WTC11 (cell line): ENCODE results near the gene IMPDH1. TPM values are rescaled to one million over a fixed set of nuclear protein-coding genes. Genes with fewer than 3 reads are reported as not detected.
A peak's percentile ranks its signal among the peaks of the same experiment; 100 is the strongest.

ENCODE experiments used
- ATAC-seq: fragments of 200-7000 bp; cut with Tn5 transposase; 2 replicates; pipeline ENCODE4 v1.10.0; 2021; ENCODE audit warnings: mild to moderate bottlenecking, moderate library complexity
- CTCF ChIA-PET: fragments of 300-600 bp; sonication (Branson Sonifier 250); formaldehyde crosslinking; loops from one replicate; lab custom pipeline; 2021; ENCODE audit warnings: antibody characterized with exemption; lab: Charles Lee
- POLR2A ChIA-PET: fragments of 350-600 bp; sonication (Branson Sonifier 250); formaldehyde crosslinking; loops from one replicate; lab custom pipeline; 2021; ENCODE audit warnings: antibody characterized with exemption; lab: Charles Lee
- DNase-seq: peaks from one replicate; pipeline ENCODE4 v3.0.0; 2021; ENCODE audit warnings: low spot score
- H3K27ac Mint-ChIP-seq: 2 replicates; pipeline ENCODE4 v1.8.0; 2021; ENCODE audit warnings: mixed read lengths
- H3K27me3 Mint-ChIP-seq: 2 replicates; pipeline ENCODE4 v1.8.0; 2021; ENCODE audit warnings: low read depth, mild to moderate bottlenecking, moderate library complexity, mixed read lengths
- H3K36me3 Mint-ChIP-seq: 2 replicates; pipeline ENCODE4 v1.8.0; 2021; ENCODE audit warnings: mixed read lengths
- H3K4me1 Mint-ChIP-seq: 2 replicates; pipeline ENCODE4 v1.8.0; 2022; ENCODE audit warnings: mixed read lengths
- H3K4me3 Mint-ChIP-seq: 2 replicates; pipeline ENCODE4 v1.8.0; 2021; ENCODE audit warnings: mild to moderate bottlenecking, moderate library complexity, mixed read lengths
- H3K9me3 Mint-ChIP-seq: 2 replicates; pipeline ENCODE4 v1.8.0; 2021; ENCODE audit warnings: mixed read lengths
- ELF4 ChIP-seq: sonication (generic); formaldehyde crosslinking; IDR thresholded peaks from 2 replicates; pipeline ENCODE4 v1.8.1; 2022; ENCODE audit warnings: low read depth, mild to moderate bottlenecking, moderate library complexity, missing genetic modification reagents
- ESRRA ChIP-seq: sonication (generic); formaldehyde crosslinking; IDR thresholded peaks from 2 replicates; pipeline ENCODE4 v1.8.1; 2022; ENCODE audit warnings: mild to moderate bottlenecking, missing genetic modification reagents, borderline replicate concordance
- NFATC4 ChIP-seq: fragments of 250-450 bp; sonication (Bioruptor Pico); IDR thresholded peaks from 2 replicates; pipeline ENCODE4 v1.9.0; 2021; ENCODE audit warnings: mild to moderate bottlenecking
- total RNA-seq: library from RNA; stranded (reverse); gene quantifications from 3 replicates; pipeline ENCODE4 v1.2.3, GENCODE V29; 2021
- TF ChIP-seq, protein P1 (sequence below): sonication (generic); formaldehyde crosslinking; IDR thresholded peaks from 2 replicates; pipeline ENCODE4 v1.8.1; 2022; ENCODE audit warnings: missing genetic modification reagents, borderline replicate concordance
- TF ChIP-seq, protein P2 (sequence below): sonication (generic); formaldehyde crosslinking; IDR thresholded peaks from 2 replicates; pipeline ENCODE4 v1.8.0; 2023; ENCODE audit warnings: missing genetic modification reagents, mild to moderate bottlenecking, borderline replicate concordance
- TF ChIP-seq, protein P3 (sequence below): fragments of 250-450 bp; sonication (Bioruptor Pico); IDR thresholded peaks from 2 replicates; pipeline ENCODE4 v1.9.0; 2021; ENCODE audit warnings: mild to moderate bottlenecking
- TF ChIP-seq, protein P4 (sequence below): sonication (generic); formaldehyde crosslinking; IDR thresholded peaks from 2 replicates; pipeline ENCODE4 v1.8.1; 2023; ENCODE audit warnings: mild to moderate bottlenecking, missing genetic modification reagents, moderate library complexity
- TF ChIP-seq, protein P5 (sequence below): sonication (generic); formaldehyde crosslinking; IDR thresholded peaks from 2 replicates; pipeline ENCODE4 v1.8.0; 2022; ENCODE audit warnings: mild to moderate bottlenecking, missing genetic modification reagents
- TF ChIP-seq, protein P6 (sequence below): fragments of 200-600 bp; IDR thresholded peaks from 2 replicates; pipeline ENCODE4 v1.8.0; 2022; ENCODE audit warnings: antibody characterized with exemption
- TF ChIP-seq, protein P7 (sequence below): fragments of 250-450 bp; sonication (Bioruptor Pico); conservative IDR thresholded peaks from 2 replicates; pipeline ENCODE4 v1.9.0; 2021; ENCODE audit warnings: mild to moderate bottlenecking
- TF ChIP-seq, protein P8 (sequence below): sonication (generic); formaldehyde crosslinking; IDR thresholded peaks from 2 replicates; pipeline ENCODE4 v1.8.0; 2022; ENCODE audit warnings: mild to moderate bottlenecking, missing genetic modification reagents

Gene IMPDH1
- total RNA-seq, 1 experiment from 2014 or later, result 54.2 TPM

DNA sequence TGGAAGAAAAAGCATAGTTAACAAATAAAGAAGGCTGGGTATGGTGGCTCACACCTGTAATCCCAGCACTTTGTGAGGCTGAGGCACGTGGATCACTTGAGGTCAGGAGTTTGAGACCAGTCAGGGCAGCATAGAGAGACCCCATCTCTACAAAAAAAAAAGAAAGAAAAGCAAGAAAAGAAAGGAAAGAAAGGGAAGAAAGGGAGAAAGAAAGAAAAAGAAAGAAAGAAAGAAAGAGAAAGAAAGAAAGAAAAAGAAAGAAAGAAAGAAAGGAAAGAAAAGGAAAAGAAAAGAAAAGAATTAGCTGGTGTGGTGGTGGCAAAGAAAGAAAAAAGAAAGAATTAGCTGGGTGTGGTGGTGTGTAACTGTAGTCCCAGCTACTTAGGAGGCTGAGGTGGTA is 42.8 kb upstream of the IMPDH1 start:
- Mint-ChIP-seq H3K36me3 (peaks cover 5% of the 10 kb centered on the region), H3K27me3 (peaks cover 12% of the 10 kb centered on the region), H3K27ac (no peak overlapping the region), H3K9me3 (no peaks in the 10 kb centered on the region), H3K4me1 (peaks cover 47% of the 10 kb centered on the region), H3K4me3 (no peak overlapping the region)
- DNase-seq (no peak), ATAC-seq (no peak)
- TF ChIP-seq ELF4 (CRISPR knock-in tag), result no peak
- TF ChIP-seq, protein P1, sequence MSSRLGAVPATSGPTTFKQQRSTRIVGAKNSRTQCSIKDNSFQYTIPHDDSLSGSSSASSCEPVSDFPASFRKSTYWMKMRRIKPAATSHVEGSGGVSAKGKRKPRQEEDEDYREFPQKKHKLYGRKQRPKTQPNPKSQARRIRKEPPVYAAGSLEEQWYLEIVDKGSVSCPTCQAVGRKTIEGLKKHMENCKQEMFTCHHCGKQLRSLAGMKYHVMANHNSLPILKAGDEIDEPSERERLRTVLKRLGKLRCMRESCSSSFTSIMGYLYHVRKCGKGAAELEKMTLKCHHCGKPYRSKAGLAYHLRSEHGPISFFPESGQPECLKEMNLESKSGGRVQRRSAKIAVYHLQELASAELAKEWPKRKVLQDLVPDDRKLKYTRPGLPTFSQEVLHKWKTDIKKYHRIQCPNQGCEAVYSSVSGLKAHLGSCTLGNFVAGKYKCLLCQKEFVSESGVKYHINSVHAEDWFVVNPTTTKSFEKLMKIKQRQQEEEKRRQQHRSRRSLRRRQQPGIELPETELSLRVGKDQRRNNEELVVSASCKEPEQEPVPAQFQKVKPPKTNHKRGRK (CRISPR knock-in tag), result 0 out of 2 replicates have a peak, but pooled peaks have one; percentile 65
- TF ChIP-seq, protein P2, sequence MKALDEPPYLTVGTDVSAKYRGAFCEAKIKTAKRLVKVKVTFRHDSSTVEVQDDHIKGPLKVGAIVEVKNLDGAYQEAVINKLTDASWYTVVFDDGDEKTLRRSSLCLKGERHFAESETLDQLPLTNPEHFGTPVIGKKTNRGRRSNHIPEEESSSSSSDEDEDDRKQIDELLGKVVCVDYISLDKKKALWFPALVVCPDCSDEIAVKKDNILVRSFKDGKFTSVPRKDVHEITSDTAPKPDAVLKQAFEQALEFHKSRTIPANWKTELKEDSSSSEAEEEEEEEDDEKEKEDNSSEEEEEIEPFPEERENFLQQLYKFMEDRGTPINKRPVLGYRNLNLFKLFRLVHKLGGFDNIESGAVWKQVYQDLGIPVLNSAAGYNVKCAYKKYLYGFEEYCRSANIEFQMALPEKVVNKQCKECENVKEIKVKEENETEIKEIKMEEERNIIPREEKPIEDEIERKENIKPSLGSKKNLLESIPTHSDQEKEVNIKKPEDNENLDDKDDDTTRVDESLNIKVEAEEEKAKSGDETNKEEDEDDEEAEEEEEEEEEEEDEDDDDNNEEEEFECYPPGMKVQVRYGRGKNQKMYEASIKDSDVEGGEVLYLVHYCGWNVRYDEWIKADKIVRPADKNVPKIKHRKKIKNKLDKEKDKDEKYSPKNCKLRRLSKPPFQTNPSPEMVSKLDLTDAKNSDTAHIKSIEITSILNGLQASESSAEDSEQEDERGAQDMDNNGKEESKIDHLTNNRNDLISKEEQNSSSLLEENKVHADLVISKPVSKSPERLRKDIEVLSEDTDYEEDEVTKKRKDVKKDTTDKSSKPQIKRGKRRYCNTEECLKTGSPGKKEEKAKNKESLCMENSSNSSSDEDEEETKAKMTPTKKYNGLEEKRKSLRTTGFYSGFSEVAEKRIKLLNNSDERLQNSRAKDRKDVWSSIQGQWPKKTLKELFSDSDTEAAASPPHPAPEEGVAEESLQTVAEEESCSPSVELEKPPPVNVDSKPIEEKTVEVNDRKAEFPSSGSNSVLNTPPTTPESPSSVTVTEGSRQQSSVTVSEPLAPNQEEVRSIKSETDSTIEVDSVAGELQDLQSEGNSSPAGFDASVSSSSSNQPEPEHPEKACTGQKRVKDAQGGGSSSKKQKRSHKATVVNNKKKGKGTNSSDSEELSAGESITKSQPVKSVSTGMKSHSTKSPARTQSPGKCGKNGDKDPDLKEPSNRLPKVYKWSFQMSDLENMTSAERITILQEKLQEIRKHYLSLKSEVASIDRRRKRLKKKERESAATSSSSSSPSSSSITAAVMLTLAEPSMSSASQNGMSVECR (CRISPR knock-in tag), result no peak
- TF ChIP-seq, protein P3, sequence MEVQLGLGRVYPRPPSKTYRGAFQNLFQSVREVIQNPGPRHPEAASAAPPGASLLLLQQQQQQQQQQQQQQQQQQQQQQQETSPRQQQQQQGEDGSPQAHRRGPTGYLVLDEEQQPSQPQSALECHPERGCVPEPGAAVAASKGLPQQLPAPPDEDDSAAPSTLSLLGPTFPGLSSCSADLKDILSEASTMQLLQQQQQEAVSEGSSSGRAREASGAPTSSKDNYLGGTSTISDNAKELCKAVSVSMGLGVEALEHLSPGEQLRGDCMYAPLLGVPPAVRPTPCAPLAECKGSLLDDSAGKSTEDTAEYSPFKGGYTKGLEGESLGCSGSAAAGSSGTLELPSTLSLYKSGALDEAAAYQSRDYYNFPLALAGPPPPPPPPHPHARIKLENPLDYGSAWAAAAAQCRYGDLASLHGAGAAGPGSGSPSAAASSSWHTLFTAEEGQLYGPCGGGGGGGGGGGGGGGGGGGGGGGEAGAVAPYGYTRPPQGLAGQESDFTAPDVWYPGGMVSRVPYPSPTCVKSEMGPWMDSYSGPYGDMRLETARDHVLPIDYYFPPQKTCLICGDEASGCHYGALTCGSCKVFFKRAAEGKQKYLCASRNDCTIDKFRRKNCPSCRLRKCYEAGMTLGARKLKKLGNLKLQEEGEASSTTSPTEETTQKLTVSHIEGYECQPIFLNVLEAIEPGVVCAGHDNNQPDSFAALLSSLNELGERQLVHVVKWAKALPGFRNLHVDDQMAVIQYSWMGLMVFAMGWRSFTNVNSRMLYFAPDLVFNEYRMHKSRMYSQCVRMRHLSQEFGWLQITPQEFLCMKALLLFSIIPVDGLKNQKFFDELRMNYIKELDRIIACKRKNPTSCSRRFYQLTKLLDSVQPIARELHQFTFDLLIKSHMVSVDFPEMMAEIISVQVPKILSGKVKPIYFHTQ (CRISPR knock-in tag), result no peak
- TF ChIP-seq, protein P4, sequence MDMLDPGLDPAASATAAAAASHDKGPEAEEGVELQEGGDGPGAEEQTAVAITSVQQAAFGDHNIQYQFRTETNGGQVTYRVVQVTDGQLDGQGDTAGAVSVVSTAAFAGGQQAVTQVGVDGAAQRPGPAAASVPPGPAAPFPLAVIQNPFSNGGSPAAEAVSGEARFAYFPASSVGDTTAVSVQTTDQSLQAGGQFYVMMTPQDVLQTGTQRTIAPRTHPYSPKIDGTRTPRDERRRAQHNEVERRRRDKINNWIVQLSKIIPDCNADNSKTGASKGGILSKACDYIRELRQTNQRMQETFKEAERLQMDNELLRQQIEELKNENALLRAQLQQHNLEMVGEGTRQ (CRISPR knock-in tag), result no peak
- TF ChIP-seq, protein P5, sequence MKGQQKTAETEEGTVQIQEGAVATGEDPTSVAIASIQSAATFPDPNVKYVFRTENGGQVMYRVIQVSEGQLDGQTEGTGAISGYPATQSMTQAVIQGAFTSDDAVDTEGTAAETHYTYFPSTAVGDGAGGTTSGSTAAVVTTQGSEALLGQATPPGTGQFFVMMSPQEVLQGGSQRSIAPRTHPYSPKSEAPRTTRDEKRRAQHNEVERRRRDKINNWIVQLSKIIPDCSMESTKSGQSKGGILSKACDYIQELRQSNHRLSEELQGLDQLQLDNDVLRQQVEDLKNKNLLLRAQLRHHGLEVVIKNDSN (CRISPR knock-in tag), result no peak
- POLR2A ChIA-PET, result no interaction called here
- CTCF ChIA-PET, result interaction anchor here (1.0 to 3.6 kb wide), 2 partner anchors 26 kb away, joined by 4 to 32 read pairs; no protein-coding TSS in a partner anchor

DNA sequence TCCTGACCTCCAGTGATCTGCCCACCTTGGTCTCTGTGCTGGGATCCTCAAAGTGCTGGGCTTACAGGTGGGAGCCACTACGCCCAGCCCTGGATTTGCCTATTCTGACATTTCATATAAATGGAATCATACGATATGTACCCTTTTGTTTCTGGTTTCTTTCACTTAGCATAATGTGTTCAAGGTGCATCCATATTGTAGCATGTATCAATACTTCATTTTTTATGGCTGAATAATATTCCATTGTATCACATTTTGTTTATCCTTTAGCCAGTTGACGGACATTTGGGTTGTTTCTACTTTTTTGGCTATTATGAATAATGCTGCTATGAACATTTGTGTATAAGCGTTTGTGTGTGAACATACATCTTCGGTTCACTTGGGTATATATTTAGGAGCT is 41.1 kb upstream of the IMPDH1 start:
- no peak for DNase-seq
- no peaks in the 10 kb centered on the region for H3K9me3 Mint-ChIP-seq
- H3K4me1 Mint-ChIP-seq, result peaks cover 34% of the 10 kb centered on the region
- no peak overlapping the region for H3K4me3 Mint-ChIP-seq
- peaks cover 12% of the 10 kb centered on the region for H3K27me3 Mint-ChIP-seq
- ATAC-seq, result no peak
- POLR2A ChIA-PET, result no interaction called here
- TF ChIP-seq, protein P6, sequence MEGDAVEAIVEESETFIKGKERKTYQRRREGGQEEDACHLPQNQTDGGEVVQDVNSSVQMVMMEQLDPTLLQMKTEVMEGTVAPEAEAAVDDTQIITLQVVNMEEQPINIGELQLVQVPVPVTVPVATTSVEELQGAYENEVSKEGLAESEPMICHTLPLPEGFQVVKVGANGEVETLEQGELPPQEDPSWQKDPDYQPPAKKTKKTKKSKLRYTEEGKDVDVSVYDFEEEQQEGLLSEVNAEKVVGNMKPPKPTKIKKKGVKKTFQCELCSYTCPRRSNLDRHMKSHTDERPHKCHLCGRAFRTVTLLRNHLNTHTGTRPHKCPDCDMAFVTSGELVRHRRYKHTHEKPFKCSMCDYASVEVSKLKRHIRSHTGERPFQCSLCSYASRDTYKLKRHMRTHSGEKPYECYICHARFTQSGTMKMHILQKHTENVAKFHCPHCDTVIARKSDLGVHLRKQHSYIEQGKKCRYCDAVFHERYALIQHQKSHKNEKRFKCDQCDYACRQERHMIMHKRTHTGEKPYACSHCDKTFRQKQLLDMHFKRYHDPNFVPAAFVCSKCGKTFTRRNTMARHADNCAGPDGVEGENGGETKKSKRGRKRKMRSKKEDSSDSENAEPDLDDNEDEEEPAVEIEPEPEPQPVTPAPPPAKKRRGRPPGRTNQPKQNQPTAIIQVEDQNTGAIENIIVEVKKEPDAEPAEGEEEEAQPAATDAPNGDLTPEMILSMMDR, result no peak
- TF ChIP-seq, protein P7, sequence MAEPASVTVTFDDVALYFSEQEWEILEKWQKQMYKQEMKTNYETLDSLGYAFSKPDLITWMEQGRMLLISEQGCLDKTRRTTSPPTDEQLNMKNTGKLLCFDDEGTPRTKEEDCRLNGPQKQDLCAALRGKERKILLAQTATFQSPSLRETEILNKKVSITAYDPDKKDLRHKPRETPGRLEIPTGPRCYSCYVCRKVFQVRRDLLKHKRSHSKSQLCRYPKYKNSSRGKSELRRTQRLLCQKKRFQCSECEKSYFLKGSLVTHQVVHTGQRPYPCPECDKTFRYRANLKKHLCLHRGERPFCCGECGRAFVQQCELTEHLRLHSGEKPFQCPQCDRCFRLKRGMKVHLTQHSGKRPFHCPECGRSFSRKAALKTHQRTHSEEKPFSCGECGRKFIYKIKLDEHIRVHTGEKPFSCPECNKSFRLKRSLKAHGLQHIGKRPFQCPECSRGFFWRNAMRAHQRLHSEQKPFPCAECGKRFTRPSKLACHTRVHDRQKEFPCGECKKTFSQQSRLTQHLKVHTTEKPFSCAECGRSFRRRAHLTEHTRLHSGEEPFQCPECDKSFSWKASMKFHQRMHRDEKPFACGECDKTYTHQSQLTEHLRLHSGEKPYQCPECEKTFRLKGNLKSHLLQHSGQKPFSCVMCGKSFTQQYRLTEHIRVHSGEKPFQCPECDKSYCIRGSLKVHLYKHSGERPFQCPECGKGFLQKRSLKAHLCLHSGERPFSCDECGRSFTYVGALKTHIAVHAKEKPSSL (CRISPR knock-in tag), result no peak
- TF ChIP-seq, protein P8, sequence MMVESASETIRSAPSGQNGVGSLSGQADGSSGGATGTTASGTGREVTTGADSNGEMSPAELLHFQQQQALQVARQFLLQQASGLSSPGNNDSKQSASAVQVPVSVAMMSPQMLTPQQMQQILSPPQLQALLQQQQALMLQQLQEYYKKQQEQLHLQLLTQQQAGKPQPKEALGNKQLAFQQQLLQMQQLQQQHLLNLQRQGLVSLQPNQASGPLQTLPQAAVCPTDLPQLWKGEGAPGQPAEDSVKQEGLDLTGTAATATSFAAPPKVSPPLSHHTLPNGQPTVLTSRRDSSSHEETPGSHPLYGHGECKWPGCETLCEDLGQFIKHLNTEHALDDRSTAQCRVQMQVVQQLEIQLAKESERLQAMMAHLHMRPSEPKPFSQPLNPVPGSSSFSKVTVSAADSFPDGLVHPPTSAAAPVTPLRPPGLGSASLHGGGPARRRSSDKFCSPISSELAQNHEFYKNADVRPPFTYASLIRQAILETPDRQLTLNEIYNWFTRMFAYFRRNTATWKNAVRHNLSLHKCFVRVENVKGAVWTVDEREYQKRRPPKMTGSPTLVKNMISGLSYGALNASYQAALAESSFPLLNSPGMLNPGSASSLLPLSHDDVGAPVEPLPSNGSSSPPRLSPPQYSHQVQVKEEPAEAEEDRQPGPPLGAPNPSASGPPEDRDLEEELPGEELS (CRISPR knock-in tag), result no peak
- TF ChIP-seq NFATC4, result no peak
- no peak for TF ChIP-seq ELF4 (CRISPR knock-in tag)
- no peak for TF ChIP-seq ESRRA (CRISPR knock-in tag)
- TF ChIP-seq, all 79 proteins: peak for 0
- no peak overlapping the region for H3K27ac Mint-ChIP-seq
- CTCF ChIA-PET, result no interaction called here
- no peaks in the 10 kb centered on the region for H3K36me3 Mint-ChIP-seq
